Measurements from ENCODE around the gene AHNAK2. TPM values are rescaled to one million over a fixed set of nuclear protein-coding genes. Genes with fewer than 3 reads are reported as not detected.

The AHNAK2 gene
- total RNA-seq, 1 experiment from 2014 or later: 45.0 TPM

DNA sequence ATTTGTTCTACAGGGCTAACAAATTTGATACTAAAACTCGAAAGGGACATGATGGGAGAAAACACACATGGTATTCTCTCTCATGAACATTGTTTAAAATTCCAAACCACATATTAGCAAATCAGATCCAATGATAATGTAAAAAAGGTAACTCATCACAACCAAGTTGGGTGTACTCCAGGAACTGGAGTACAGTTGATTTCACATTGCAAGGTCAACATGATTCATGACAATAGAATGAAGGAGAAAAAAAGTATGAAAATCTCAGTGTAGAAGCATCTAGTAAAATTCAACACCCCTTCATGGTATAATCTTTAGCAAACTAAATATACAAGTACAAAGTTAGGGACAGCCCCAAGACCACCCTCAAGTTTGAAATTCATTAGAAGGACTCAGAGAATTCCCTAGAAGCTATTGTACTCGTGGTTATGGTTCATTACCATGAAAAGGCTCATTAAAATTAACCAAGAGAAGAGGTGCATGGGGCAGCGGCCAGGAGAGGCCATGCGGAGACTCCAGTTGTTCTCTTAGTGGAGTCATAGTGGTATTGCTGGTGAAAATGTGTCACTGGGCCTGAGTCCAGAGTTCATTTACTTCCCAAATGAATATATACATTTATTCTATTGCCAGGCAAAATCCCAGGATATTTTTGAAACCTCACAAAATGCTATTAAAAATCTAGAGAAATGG, 45.8 kb upstream of the AHNAK2 start:
- H4K20me1 ChIP-seq (ENCODE audit: insufficient read depth): peaks cover 7% of the 10 kb centered on the region; the same call in 1 of the 2 replicates
- H3K4me2 ChIP-seq (ENCODE audit: low read length): peak overlapping the region; percentile 94
- peak overlapping the region in 1 of 2 experiments; percentile 21; a peak in 1 of 4 replicates for H3K4me3 ChIP-seq (replicated peaks in 1 of 2; ENCODE audit: low read depth in 1 of 2, low read length in 2 of 2)
- TF ChIP-seq ZBTB33 (IDR thresholded peaks at IDR 0.05; ENCODE audit: extremely low read depth, insufficient replicate concordance, low read length): no peak
- TF ChIP-seq POLR2AphosphoS5 (IDR thresholded peaks at IDR 0.05; ENCODE audit: low read depth, low read length): no peak; the same call in 1 of the 2 replicates
- no peak for TF ChIP-seq YY1 (IDR thresholded peaks at IDR 0.05; ENCODE audit: extremely low read depth, insufficient replicate concordance, low read depth, low read length)
- TF ChIP-seq EZH2 (IDR thresholded peaks at IDR 0.05): no peak
- TF ChIP-seq ZNF274 (IDR thresholded peaks at IDR 0.05; ENCODE audit: low read depth, low read length): no peak
- TF ChIP-seq EZH2phosphoT487 (IDR thresholded peaks at IDR 0.05; ENCODE audit: borderline replicate concordance): no peak
- no peak for TF ChIP-seq TCF7L2 (IDR thresholded peaks at IDR 0.05; ENCODE audit: borderline replicate concordance, extremely low read depth, insufficient read depth, insufficient read length)
- TF ChIP-seq ELF1 (IDR thresholded peaks at IDR 0.05; ENCODE audit: borderline replicate concordance, low read depth): no peak
- TF ChIP-seq FOSL1 (IDR thresholded peaks at IDR 0.05; ENCODE audit: low read depth): no peak
- TF ChIP-seq, protein P1, sequence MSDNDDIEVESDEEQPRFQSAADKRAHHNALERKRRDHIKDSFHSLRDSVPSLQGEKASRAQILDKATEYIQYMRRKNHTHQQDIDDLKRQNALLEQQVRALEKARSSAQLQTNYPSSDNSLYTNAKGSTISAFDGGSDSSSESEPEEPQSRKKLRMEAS (IDR thresholded peaks at IDR 0.05): no peak
- no peak for TF ChIP-seq EGR1 (IDR thresholded peaks at IDR 0.05; ENCODE audit: low read depth)
- no peak for TF ChIP-seq RAD21 (IDR thresholded peaks at IDR 0.05; ENCODE audit: low read depth)
- TF ChIP-seq POLR2A (IDR thresholded peaks at IDR 0.05; ENCODE audit: borderline replicate concordance, extremely low read depth, insufficient read depth, insufficient read length): no peak
- TF ChIP-seq JUND (IDR thresholded peaks at IDR 0.05): no peak
- no peak for TF ChIP-seq CEBPB (IDR thresholded peaks at IDR 0.05; ENCODE audit: low read depth)
- TF ChIP-seq ZFX (IDR thresholded peaks at IDR 0.05): no peak
- no peak for TF ChIP-seq SP1 (IDR thresholded peaks at IDR 0.05; ENCODE audit: low read depth)
- no peaks in the 10 kb centered on the region for H3K27me3 ChIP-seq (ENCODE audit: insufficient read depth, low read length)
- DNase-seq (ENCODE audit: low read depth, low spot score) (peak; percentile 18), ATAC-seq (no peak)
- ChIA-PET CTCF (interaction anchor here (1.6 kb wide), 1 partner anchor 22 kb away, joined by 5 read pairs; no protein-coding TSS in a partner anchor), POLR2A (no interaction called here), RAD21 (ENCODE audit: low non-redundant PET in 1 of 2, low total read pairs in 2 of 2, uncharacterized antibody in 2 of 2, unreplicated experiment in 2 of 2) (no interaction called here)
- H3K79me2 ChIP-seq (ENCODE audit: insufficient read depth, low read length): peaks cover 31% of the 10 kb centered on the region
- H3K27ac ChIP-seq (ENCODE audit: low read depth, low read length): peak overlapping the region; percentile 31; the same call in 1 of the 2 replicates
- no peaks in the 10 kb centered on the region for H3K9me2 ChIP-seq (ENCODE audit: insufficient read depth)
- H3K9me3 ChIP-seq (ENCODE audit: control insufficient read depth in 1 of 2, insufficient read depth in 1 of 2, low read depth in 1 of 2, low read length in 2 of 2): no peaks in the 10 kb centered on the region
- peaks cover 0 to 10% of the 10 kb centered on the region in 2 experiments; a peak in 1 of 4 replicates for H3K36me3 ChIP-seq (ENCODE audit: control insufficient read depth in 1 of 2, insufficient read depth in 2 of 2, low read length in 2 of 2)
- no TSS peak for BruUV-seq (replicated peaks)
- H3K9ac ChIP-seq (ENCODE audit: low read length): peak overlapping the region; percentile 93
- H2AFZ ChIP-seq (ENCODE audit: low read depth, low read length, poor library complexity, severe bottlenecking): no peak overlapping the region
- intact Hi-C loops (cut with micrococcal nuclease): no loop called here
- H3K4me1 ChIP-seq (ENCODE audit: control insufficient read depth in 1 of 2, insufficient read depth in 2 of 2, low read length in 2 of 2): peaks cover 38 to 73% of the 10 kb centered on the region in 2 experiments

Data from HCT116 (cell line).